HL-60 (cell line): ENCODE results near the gene KCNJ15.

Source experiments
- CTCF ChIP-seq: IDR thresholded peaks from one replicate; pipeline ENCODE4 v1.5.1; 2011; ENCODE audit warnings: low read length, control low read depth, inconsistent platforms; ENCODE audit not compliant: insufficient read depth
- GABPA ChIP-seq: IDR thresholded peaks from 2 replicates; pipeline ENCODE4 v1.6.1; 2012; ENCODE audit warnings: low read depth
- POLR2AphosphoS5 ChIP-seq: IDR thresholded peaks from 2 replicates; pipeline ENCODE4 v1.6.1; 2012; ENCODE audit warnings: low read depth
- SPI1 ChIP-seq: IDR thresholded peaks from 2 replicates; pipeline ENCODE4 v1.6.1; 2012; ENCODE audit warnings: low read depth, mild to moderate bottlenecking, borderline replicate concordance

- TF ChIP-seq POLR2AphosphoS5 (no peak), CTCF (no peak), GABPA (no peak), SPI1 (no peak)
Measured at GRCh38 chr21:38299671-38300070, 42.9 kb downstream of the KCNJ15 start.
